D721Med (cell line): ENCODE data around the gene SERHL2.
"Not testable (repeated sequence)": the region's sequence is repeated elsewhere in the genome, so short reads cannot be mapped to it uniquely, and the experiment has no call there.

Experiments
- DNase-seq: peaks from one replicate; pipeline ENCODE4 v3.0.0; 2011; ENCODE audit warnings: low spot score; ENCODE audit not compliant: insufficient read length
- FAIRE-seq: peaks from 2 replicates; lab custom pipeline; 2011; peaks lifted over from hg19 to GRCh38; lab: Jason Lieb, UNC
- TF ChIP-seq, protein P1 (sequence below): IDR thresholded peaks from 2 replicates; pipeline ENCODE4 v1.5.1; 2012; ENCODE audit warnings: mild to moderate bottlenecking, control low read depth; ENCODE audit not compliant: insufficient read depth; ENCODE audit errors: missing control alignments

Gene SERHL2

DNA sequence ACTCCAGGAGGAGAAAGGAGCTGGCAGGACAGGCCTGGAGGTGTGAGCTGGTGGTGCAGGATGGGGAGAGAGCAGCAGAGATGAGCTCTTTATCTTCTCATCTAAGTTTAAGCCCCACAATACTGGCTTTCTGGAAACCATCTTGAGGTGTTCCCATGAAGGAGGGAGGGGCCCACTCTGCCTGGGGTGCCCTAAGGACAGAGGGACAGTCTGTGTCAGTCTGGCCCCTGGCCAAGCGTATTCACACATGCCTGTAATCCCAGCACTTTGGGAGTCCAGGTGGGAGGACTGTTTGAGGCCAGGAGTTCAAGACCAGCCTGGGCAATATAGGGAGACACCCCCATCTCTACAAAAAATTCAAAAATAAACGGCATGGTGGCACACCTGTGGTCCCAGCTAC is 8.9 kb downstream of the SERHL2 start:
- TF ChIP-seq, protein P1, sequence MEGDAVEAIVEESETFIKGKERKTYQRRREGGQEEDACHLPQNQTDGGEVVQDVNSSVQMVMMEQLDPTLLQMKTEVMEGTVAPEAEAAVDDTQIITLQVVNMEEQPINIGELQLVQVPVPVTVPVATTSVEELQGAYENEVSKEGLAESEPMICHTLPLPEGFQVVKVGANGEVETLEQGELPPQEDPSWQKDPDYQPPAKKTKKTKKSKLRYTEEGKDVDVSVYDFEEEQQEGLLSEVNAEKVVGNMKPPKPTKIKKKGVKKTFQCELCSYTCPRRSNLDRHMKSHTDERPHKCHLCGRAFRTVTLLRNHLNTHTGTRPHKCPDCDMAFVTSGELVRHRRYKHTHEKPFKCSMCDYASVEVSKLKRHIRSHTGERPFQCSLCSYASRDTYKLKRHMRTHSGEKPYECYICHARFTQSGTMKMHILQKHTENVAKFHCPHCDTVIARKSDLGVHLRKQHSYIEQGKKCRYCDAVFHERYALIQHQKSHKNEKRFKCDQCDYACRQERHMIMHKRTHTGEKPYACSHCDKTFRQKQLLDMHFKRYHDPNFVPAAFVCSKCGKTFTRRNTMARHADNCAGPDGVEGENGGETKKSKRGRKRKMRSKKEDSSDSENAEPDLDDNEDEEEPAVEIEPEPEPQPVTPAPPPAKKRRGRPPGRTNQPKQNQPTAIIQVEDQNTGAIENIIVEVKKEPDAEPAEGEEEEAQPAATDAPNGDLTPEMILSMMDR: no peak
- FAIRE-seq (no peak), DNase-seq (no peak)

DNA sequence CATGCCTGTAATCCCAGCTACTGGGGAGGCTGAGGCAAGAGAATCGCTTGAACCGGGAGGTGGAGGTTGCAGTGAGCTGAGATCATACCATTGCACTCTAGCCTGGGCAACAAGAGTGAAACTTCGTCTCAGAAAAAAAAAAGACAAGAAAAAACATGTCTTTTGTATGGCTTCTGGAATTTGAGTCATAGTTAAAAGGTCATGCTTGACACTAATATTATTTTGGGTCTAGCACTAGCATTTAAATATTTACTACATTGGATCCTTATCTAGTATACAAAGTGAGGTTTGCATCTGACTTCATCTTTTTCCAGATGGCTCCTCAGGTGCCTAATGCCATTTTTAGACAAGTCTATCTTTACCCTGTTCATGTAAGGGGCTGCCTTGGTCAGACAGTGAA is 10.2 kb downstream of the SERHL2 start:
- DNase-seq, FAIRE-seq: not testable (repeated sequence)

DNA sequence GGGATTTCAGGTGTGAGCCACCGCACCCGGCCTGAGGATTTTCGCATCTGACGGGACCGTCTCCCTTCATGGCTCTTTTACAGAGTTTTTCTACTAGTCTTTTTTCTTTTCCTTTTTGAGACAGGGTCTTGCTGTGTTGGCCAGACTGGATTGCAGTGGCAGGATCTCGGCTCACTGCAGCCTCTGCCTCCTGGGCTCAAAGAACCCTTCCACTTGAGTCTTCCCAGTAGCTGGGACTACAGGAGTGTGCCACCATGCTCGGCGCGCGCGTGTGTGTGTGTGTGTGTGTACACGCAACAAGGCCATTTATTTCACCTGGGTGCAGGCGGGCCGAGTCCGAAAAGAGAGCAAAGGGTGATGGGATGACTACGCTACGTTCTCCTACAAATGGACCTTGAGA is 10.9 kb downstream of the SERHL2 start:
- TF ChIP-seq, protein P1: no peak
- no peak for DNase-seq
- no peak for FAIRE-seq

DNA sequence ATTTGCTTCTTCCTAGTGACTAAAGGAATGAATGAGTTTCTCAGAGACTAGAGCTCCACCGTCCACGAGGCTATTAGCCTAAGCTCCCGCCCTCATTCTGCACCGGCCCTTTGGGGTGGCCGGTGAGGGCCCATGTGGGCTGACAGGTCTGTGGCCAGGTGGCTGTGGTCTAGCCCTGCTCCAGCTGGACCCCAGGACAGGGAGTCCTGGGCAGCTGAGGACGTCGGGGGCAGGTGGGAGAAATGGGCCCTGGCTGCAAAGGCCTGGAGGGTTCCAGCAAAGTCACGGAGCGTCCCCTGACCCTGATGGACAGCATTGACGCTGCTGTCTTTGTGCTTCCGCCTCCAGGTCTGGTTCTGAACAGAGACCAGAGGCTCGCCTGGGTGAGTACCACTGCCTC is 12.2 kb downstream of the SERHL2 start:
- FAIRE-seq (no peak), DNase-seq (no peak)
- TF ChIP-seq, protein P1: no peak

DNA sequence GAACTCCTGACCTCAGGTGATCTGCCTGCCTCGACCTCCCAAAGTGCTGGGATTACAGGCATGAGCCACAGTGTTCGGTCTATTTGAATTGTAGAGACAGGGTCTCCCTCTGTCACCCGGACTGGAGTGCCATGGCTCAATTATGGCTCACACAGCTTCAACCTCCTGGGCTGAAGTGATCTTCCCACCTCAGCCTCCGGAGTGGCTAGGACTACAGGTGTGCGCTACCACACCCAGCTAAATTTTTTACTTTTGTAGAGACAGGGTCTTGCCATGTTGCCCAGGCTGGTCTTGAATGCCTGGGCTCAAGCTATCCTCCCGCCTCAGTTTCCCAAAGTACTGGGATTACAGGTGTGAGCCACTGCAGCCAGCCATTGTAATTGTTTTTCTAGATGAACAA is 14.2 kb downstream of the SERHL2 start:
- not testable (repeated sequence) for FAIRE-seq, DNase-seq

DNA sequence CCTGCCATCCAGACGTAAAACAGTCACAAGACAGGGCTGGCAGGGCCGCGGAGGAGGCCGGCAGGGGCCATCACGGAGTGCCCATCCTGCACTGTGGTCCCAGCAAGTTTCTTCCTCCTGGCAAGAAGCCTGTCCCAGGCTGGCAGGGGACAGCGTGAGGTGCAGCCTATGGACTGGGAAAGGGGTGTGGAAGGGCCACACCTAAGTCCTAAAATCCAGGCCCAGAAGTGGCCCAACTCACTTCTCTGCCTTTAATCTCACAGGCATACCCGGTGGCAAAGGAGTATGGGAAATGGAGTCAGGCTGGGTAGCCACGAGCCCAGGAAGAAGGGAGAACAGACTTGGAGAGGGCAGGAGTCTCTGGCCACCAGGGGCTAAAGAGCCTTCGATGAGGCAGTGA is 16.8 kb downstream of the SERHL2 start:
- FAIRE-seq, DNase-seq: not testable (repeated sequence)

DNA sequence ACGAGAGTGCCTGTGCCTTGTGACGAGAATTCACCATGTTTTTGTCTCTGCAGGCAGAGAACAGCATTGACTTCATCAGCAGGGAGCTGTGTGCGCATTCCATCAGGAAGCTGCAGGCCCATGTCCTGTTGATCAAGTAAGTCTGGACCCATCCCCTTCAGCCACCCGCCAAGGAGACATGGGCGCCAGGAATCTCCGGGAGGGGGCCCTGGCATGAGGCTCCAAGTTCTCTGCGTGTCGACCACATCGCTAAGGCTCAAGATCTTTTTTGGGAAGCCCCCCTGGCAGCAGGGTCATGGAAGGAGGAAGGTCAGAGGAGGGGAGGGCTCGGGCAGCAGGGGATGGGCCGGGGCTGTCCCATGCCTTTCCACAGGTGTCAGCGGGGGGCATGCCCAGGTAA is 17.3 kb downstream of the SERHL2 start:
- DNase-seq, FAIRE-seq: not testable (repeated sequence)

DNA sequence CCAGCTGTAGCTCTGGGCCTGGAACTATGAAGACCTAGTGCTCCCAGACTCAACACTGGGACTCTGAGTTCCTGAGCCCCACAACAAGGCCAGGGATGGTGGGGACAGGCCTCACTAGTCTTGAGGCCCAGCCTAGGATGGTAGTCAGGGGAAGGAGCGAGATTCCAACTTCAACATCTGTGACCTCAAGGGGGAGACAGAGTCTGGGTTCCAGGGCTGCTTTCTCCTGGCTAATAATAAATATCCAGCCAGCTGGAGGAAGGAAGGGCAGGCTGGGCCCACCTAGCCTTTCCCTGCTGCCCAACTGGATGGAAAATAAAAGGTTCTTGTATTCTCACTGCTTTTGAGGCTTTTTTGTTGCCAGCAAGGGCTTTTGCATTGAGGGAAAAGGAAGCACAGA is 20.3 kb downstream of the SERHL2 start:
- FAIRE-seq, DNase-seq: not testable (repeated sequence)

DNA sequence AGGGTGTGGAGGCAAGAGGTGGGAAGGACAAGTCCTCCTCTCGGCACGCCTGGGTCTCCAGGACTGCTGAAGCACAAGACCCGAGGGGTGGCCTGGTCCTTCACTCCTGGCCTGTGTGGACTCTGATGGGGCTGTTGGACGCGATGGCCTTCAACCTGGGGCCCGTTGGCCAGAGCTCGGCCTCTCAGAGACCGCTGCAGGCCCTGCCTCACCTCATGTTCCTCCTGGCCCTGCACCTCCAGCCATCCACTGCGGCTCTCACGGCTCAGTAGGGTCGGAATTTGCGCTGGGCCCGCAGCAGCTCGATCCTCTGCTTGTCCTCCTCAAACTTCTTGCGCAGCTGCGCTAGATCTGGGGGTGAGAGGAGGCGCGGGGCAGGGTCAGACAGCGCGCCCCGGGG is 20.7 kb downstream of the SERHL2 start:
- not testable (repeated sequence) for FAIRE-seq, DNase-seq

DNA sequence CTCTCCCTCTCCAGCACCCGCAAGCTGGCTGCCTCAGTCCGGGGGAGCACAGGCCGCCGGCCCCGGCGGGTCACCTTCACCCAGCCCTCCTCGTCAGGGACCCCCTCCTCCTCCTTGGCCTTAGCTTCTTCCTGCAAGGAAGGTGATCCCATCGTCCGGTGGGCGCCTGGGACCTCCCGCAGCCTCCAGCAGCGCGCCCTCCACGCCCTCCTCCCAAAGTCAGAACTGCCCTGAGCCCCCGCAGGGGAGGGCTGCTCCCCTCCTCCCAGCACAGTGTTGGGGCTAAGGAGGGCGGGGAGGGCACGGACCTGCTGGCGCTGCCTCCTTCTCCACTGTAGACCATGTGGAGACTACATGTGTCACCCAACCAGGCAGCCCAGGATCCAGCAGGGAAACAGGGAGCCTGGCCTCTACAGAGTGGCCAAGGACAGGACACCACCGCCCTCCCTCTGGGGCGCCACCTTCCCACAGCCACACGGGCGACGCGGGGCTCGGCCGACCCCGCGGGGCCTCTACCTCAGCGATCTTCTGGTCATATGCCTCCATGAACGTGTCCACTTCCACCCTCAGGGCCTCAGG is 22.3 kb downstream of the SERHL2 start:
- not testable (repeated sequence) for FAIRE-seq, DNase-seq

DNA sequence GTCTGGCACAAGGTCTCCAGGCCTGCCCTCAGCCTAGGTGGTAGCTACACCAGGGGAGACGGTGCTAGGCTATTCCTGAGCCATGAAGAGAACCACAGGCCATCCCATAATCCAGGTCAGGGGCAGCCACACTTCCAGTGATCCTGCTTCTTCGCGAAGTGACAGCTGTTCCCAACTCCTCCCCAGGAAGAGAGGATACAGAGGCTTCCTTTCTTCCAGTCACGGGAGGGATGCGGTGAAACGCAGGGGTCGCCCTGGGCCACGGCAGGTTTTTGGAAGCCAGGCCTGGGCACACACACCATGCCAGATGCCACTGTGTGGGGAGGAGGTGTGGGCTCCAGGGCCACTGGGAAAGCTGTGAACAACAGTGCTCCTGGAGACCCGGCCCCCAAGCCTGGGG is 23.4 kb downstream of the SERHL2 start:
- not testable (repeated sequence) for DNase-seq

DNA sequence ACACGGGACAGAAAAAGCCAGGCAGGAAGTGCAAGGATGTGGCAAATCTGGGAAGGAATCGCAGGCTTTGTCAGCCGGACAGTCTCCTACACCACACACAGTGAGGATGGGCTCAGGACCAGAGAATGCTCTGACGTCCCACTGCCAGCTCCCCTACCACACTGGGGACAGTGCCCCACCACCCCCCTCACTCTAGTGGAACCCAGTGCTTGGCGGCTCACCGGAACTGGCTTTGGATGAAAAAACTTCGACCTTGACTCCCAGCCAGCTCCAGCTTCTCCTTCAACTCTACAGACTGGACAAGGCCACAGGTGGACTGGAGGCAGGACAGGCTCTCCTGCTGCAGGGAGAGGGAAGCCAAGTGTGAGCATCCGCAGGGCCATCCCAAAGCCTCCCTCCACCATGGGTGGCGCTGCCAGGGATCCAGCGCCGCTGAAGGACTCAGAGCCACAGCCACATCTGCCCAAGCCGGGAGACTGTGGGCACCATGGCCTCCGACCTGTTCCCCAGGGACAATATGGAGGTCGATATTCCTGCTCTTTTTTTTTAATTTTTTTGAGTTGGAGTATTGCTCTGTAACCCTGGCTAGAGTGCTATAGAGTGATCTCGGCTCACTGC is 24.0 kb downstream of the SERHL2 start:
- TF ChIP-seq, protein P1: no peak
- DNase-seq (no peak), FAIRE-seq (no peak)

More for the DNA sequence above, 23.4 kb downstream of the SERHL2 start:
- not testable (repeated sequence) for FAIRE-seq

DNA sequence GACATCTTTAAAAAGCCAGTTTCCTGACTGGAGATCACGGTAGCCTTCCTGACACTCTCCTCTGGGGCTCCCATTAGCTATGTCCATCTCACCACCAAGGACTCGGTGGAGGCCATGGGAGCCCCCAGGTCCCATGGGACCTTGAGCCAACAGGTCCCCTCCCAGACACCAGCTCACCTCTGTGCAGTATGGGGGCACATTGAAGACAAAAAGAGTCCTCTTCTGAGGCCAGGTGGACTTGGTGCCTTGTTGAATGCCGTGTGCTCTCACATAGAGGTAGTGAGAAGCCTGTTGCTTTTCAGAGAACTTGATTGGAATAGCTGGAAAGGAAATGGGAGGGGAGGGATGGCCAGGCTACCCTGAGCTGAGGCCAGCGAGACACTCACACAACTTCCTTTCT is 26.3 kb downstream of the SERHL2 start:
- not testable (repeated sequence) for FAIRE-seq

DNA sequence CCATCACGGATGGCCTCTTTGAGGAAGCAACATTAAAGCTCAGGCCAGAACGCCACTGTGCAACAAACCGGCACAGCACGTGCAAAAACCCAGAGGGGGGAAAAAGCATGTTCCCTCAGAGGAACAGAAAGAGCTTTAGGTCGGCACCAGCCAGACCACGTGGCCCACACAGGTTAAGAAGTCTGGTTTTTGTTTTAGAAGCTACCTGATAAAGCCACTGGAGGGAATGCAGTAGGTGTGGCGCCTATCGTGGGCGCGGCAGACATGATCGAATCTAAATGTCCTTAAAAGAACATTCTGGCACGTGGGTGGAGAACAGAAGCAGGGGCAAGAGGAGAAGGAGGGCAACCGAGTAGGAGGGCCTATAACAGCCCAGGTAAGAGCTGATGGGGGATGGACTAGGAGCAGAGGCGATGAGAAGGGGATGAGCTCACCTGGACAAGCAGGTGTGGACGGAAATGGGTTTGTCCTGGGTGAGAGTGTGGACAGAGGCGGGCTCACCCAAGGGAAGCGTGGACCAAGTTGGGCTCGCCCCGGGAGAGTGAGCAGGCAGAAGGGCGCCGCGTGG is 27.5 kb downstream of the SERHL2 start:
- not testable (repeated sequence) for DNase-seq, FAIRE-seq

More for the DNA sequence above, 26.3 kb downstream of the SERHL2 start:
- DNase-seq: not testable (repeated sequence)
